HepG2 (cell line): ENCODE results near the gene SERPINF2. TPM values are rescaled to one million over a fixed set of nuclear protein-coding genes. Genes with fewer than 3 reads are reported as not detected.

Source experiments
- ATAC-seq: fragments of 200-7000 bp; cut with Tn5 transposase; 3 replicates; pipeline ENCODE4 v1.9.1; 2020; ENCODE audit warnings: mild to moderate bottlenecking, moderate library complexity
- BruUV-seq: library from RNA; stranded (reverse); fragments of 400-500 nt; replicated peaks from 2 replicates; lab custom pipeline; 2021; lab: Mats Ljungman, UMichigan
- CTCF ChIA-PET: fragments of 300-600 bp; formaldehyde crosslinking; extraction: SDS; loops from one replicate; lab custom pipeline; 2021; ENCODE audit warnings: low total read pairs, inconsistent platforms, low intra/inter-chr PET ratio; lab: Yijun Ruan, JAX
- POLR2A ChIA-PET: fragments of 350-600 bp; sonication (Branson Sonifier 250); formaldehyde crosslinking; loops from one replicate; lab custom pipeline; 2020; ENCODE audit warnings: antibody characterized with exemption, inconsistent platforms; lab: Yijun Ruan, JAX
- DNase-seq: peaks from one replicate; pipeline ENCODE4 v3.0.0-alpha.2; 2015; ENCODE audit warnings: low spot score
- FAIRE-seq: peaks from 3 replicates; lab custom pipeline; 2011; peaks lifted over from hg19 to GRCh38; lab: Jason Lieb, UNC
- H2AFZ ChIP-seq: one replicate; pipeline ENCODE4 v1.6.1; 2011; ENCODE audit warnings: low read length, inconsistent platforms
- H3K27ac ChIP-seq: fragments of 300-600 bp; 3 replicates; pipeline ENCODE4 v1.8.0; 2011; ENCODE audit warnings: mixed run types, mild to moderate bottlenecking, mixed read lengths, low read length, inconsistent platforms; ENCODE audit not compliant: insufficient read depth; ENCODE audit errors: extremely low read length
- H3K27me3 ChIP-seq, 2 experiments: fragments of 200-600 bp in 1 of 2; 2 replicates in 1 of 2; 3 replicates in 1 of 2; pipeline versions ENCODE4 v1.6.0 to v1.8.0; 2011; ENCODE audit warnings: low read length in 2 of 2, mild to moderate bottlenecking in 2 of 2, moderate library complexity in 2 of 2, inconsistent platforms in 1 of 2; ENCODE audit not compliant: insufficient read depth in 2 of 2, control insufficient read depth in 1 of 2
- H3K36me3 ChIP-seq, 2 experiments: fragments of 200-600 bp in 1 of 2; replicated peaks in 1 of 2; 2 replicates in 1 of 2; 3 replicates in 1 of 2; pipeline versions ENCODE4 v1.5.1 to v1.8.0; 2011; ENCODE audit warnings: low read length in 2 of 2, inconsistent platforms in 1 of 2; ENCODE audit not compliant: insufficient read depth in 2 of 2, control insufficient read depth in 1 of 2
- H3K4me1 ChIP-seq: 2 replicates; pipeline ENCODE4 v1.5.1; 2012; ENCODE audit warnings: low read length, inconsistent platforms; ENCODE audit not compliant: insufficient read depth
- H3K4me2 ChIP-seq: 2 replicates; pipeline ENCODE4 v1.6.0; 2011; ENCODE audit warnings: low read depth, low read length, inconsistent platforms
- H3K4me3 ChIP-seq, 3 experiments: fragments of 200-600 bp in 1 of 3; sonication (generic), shearing (Covaris generic) in 1 of 3; replicated peaks in 1 of 3; 2 replicates each; pipeline ENCODE4 v1.5.1; 2011 to 2016; ENCODE audit warnings: low read length in 3 of 3, inconsistent platforms in 2 of 3, low read depth in 2 of 3, mild to moderate bottlenecking in 2 of 3, control low read depth in 1 of 3, mixed read lengths in 1 of 3; ENCODE audit not compliant: insufficient read depth in 1 of 3
- H3K79me2 ChIP-seq: one replicate; pipeline ENCODE4 v1.6.1; 2011; ENCODE audit warnings: low read length, inconsistent platforms; ENCODE audit not compliant: insufficient read depth
- H3K9ac ChIP-seq: 2 replicates; pipeline ENCODE4 v1.6.0; 2011; ENCODE audit warnings: mild to moderate bottlenecking, low read depth, low read length, inconsistent platforms; ENCODE audit not compliant: insufficient read depth
- H3K9me3 ChIP-seq: 2 replicates; pipeline ENCODE4 v1.5.1; 2012; ENCODE audit warnings: mild to moderate bottlenecking, low read length
- H4K20me1 ChIP-seq: 2 replicates; pipeline ENCODE4 v1.6.0; 2011; ENCODE audit warnings: inconsistent platforms, mild to moderate bottlenecking, low read length, moderate library complexity; ENCODE audit not compliant: insufficient read depth
- CBFB ChIP-seq: sonication (generic); formaldehyde crosslinking; IDR thresholded peaks from 2 replicates; pipeline ENCODE4 v1.4.0; 2020; ENCODE audit warnings: missing genetic modification reagents
- CHD2 ChIP-seq: IDR thresholded peaks from 2 replicates; pipeline ENCODE4 v1.6.1; 2011; ENCODE audit warnings: low read depth, low read length, improper control_type of control experiment
- FOXK1 ChIP-seq: sonication (generic); formaldehyde crosslinking; IDR thresholded peaks from 2 replicates; pipeline ENCODE4 v1.4.0; 2020; ENCODE audit warnings: low read depth, missing genetic modification reagents, borderline replicate concordance
- IRF2 ChIP-seq: IDR thresholded peaks from 2 replicates; pipeline ENCODE4 v1.6.1; 2018; ENCODE audit warnings: missing genetic modification reagents, missing compliant biosample characterization
- KLF6 ChIP-seq: IDR thresholded peaks from 2 replicates; pipeline ENCODE4 v1.8.0; 2016; ENCODE audit warnings: missing biosample characterization, missing genetic modification reagents
- POLR2G ChIP-seq: fragments of 200-400 bp; formaldehyde crosslinking; IDR thresholded peaks from 2 replicates; pipeline ENCODE4 v1.6.1; 2018; ENCODE audit warnings: mild to moderate bottlenecking, low read depth, low read length, moderate library complexity
- RAD21 ChIP-seq: fragments of 450-650 bp; formaldehyde crosslinking; IDR thresholded peaks from 2 replicates; pipeline ENCODE4 v1.5.0; 2020; ENCODE audit warnings: mild to moderate bottlenecking
- RBFOX2 ChIP-seq: fragments of 200-400 bp; formaldehyde crosslinking; IDR thresholded peaks from 2 replicates; pipeline ENCODE4 v1.6.1; 2017; ENCODE audit warnings: low read depth, mild to moderate bottlenecking, low read length
- SALL1 ChIP-seq: sonication (generic); formaldehyde crosslinking; IDR thresholded peaks from 2 replicates; pipeline ENCODE4 v1.8.0; 2022; ENCODE audit warnings: mild to moderate bottlenecking, missing genetic modification reagents
- SOX6 ChIP-seq, 2 experiments: fragments of 450-650 bp in 1 of 2; sonication (generic) in 1 of 2; formaldehyde crosslinking in 1 of 2; IDR thresholded peaks; 2 replicates each; pipeline versions ENCODE4 v1.4.0 to v1.6.1; 2017 to 2020; ENCODE audit warnings: antibody characterized with exemption in 1 of 2, mild to moderate bottlenecking in 1 of 2, missing genetic modification reagents in 1 of 2
- ZBTB44 ChIP-seq: sonication (generic); formaldehyde crosslinking; IDR thresholded peaks from 2 replicates; pipeline ENCODE4 v1.4.0; 2020; ENCODE audit warnings: missing genetic modification reagents
- ZFX ChIP-seq: sonication (generic); formaldehyde crosslinking; IDR thresholded peaks from 2 replicates; pipeline ENCODE4 v1.4.0; 2020; ENCODE audit warnings: mild to moderate bottlenecking, low read depth, missing genetic modification reagents, moderate library complexity
- ZNF839 ChIP-seq: sonication (generic); formaldehyde crosslinking; IDR thresholded peaks from 2 replicates; pipeline ENCODE4 v1.4.0; 2020; ENCODE audit warnings: missing genetic modification reagents, mild to moderate bottlenecking, borderline replicate concordance
- WGBS: methylation state at CpG from one replicate; pipeline ENCODE4 v1.1.6; 2017; ENCODE audit warnings: low lambda C conversion rate; 5-methylcytosine and 5-hydroxymethylcytosine counted together
- in situ Hi-C: cut with HindIII; loops from 2 replicates; pipeline ENCODE4 v1.10.0; 2017; ENCODE audit warnings: low pct_unique_long_range_greater_than_20kb; ENCODE audit not compliant: extremely low pct_ligation_motif_present
- intact Hi-C: fragments of 100-400 bp; cut with micrococcal nuclease; formaldehyde crosslinking; loops from one replicate; pipeline ENCODE4 v1.10.0; 2022; ENCODE audit not compliant: unreplicated experiment
- polyA plus RNA-seq, 8 experiments: library from polyadenylated mRNA; depleted of rRNA in 3 of 8; stranded (reverse) in 7 of 8; unstranded in 1 of 8; fragments of >200 nt; fragmentation: Illumina TruSeq in 4 of 8; extraction: Trizol in 4 of 8; gene quantifications; 2 replicates each; pipeline versions ENCODE4 v1.2.1 to v1.2.3, GENCODE V29; 2011 to 2016; ENCODE audit warnings: low read depth in 4 of 8, missing spikeins in 1 of 8, mixed read lengths in 1 of 8; ENCODE audit not compliant: insufficient read depth in 1 of 8
- total RNA-seq, 5 experiments: library from RNA; depleted of rRNA; stranded (reverse); fragments of >200 nt; fragmentation: Illumina TruSeq; extraction: Trizol; gene quantifications; 2 replicates each; pipeline ENCODE4 v1.2.3, GENCODE V29; 2016; ENCODE audit warnings: low read depth in 1 of 5

SERPINF2 gene
- total and polyA plus RNA-seq, 2 of the 13 experiments (the other 11 are each of a cell fraction or from before 2014, with no cell fraction given) = 309 to 548 TPM

- Histone ChIP-seq H3K9me3 (no peaks in the 10 kb centered on the region), H3K36me3 (peaks cover 6 to 19% of the 10 kb centered on the region in 2 experiments), H3K27me3 (peaks cover 0 to 4% of the 10 kb centered on the region in 2 experiments; a peak in 1 of 5 replicates), H3K79me2 (peaks cover 9% of the 10 kb centered on the region), H3K4me1 (peaks cover 31% of the 10 kb centered on the region), H4K20me1 (peaks cover 6% of the 10 kb centered on the region), H3K27ac (no peak overlapping the region), H3K4me2 (peak overlapping the region; percentile 76), H3K9ac (peak overlapping the region; percentile 76; the same call in 1 of the 2 replicates), H2AFZ (no peak overlapping the region), H3K4me3 (peak overlapping the region; percentile 77 to 88 (median 85); a peak in 5 of 6 replicates)
- TF ChIP-seq ZNF839 (CRISPR knock-in tag) = no peak
- 0 out of 2 replicates have a peak, but pooled peaks have one; percentile 2 for TF ChIP-seq ZFX (CRISPR knock-in tag)
- CTCF ChIA-PET = no interaction called here
- FAIRE-seq (no peak), ATAC-seq (peak; percentile 15), DNase-seq (no peak)
- 8% methylated on average over 2 of the region's 16 CpGs for WGBS
- BruUV-seq = no TSS peak
- intact Hi-C loops = no loop called here
- in situ Hi-C loops = loop anchor here (25.0 kb wide), 1 partner anchor 328 kb away; the partner anchor contains the start of genes DPH1, OVCA2 and RTN4RL1
- POLR2A ChIA-PET = interaction anchor here (1.1 to 1.2 kb wide), 2 partner anchors 52 to 54 kb away, joined by 4 to 6 read pairs; partner anchors contain the start of gene SERPINF1
Measured at GRCh38 chr17:1709403-1709951, 33.2 kb upstream of the SERPINF2 start.

- peaks cover 0 to under 1% of the 10 kb centered on the region in 2 experiments; a peak in 2 of 5 replicates for H3K27me3 ChIP-seq
- ChIA-PET POLR2A (interaction anchor here (0.9 to 1.2 kb wide), 3 partner anchors 12 to 61 kb away, joined by 4 read pairs; partner anchors contain the start of genes RILP and SERPINF1), CTCF (interaction anchor here (1.0 kb wide), 1 partner anchor 40 kb away, joined by 3 read pairs; no protein-coding TSS in a partner anchor)
- H4K20me1 ChIP-seq = peaks cover 10% of the 10 kb centered on the region
- H3K4me2 ChIP-seq = peak within 1 kb of the TSS; percentile 76
- peak within 1 kb of the TSS; percentile 24 for H3K27ac ChIP-seq
- no peak for DNase-seq
- intact Hi-C loops (loop anchor here (10.0 kb wide), 1 partner anchor 155 kb away; no protein-coding TSS in a partner anchor), in situ Hi-C loops (loop anchor here (25.0 kb wide), 1 partner anchor 327 kb away; the partner anchor contains the start of genes DPH1, OVCA2 and RTN4RL1)
- FAIRE-seq = no peak
- ATAC-seq = peak; percentile 52
- peak within 1 kb of the TSS; percentile 77 to 88 (median 85) for H3K4me3 ChIP-seq
- H3K9me3 ChIP-seq = no peaks in the 10 kb centered on the region
- BruUV-seq = no TSS peak
- 16% methylated on average over 7 of the region's 83 CpGs for WGBS
- H3K79me2 ChIP-seq = peaks cover 9% of the 10 kb centered on the region
- no peak within 1 kb of the TSS for H2AFZ ChIP-seq
- H3K9ac ChIP-seq = peak within 1 kb of the TSS; percentile 76
- peaks cover 6 to 19% of the 10 kb centered on the region in 2 experiments for H3K36me3 ChIP-seq
- peaks cover 31% of the 10 kb centered on the region for H3K4me1 ChIP-seq
- TF ChIP-seq RBFOX2 (peak; percentile 81), SALL1 (CRISPR knock-in tag) (peak; percentile 51), RAD21 (CRISPR knock-in tag) (peak; percentile 35; the same call in 1 of the 2 replicates), FOXK1 (CRISPR knock-in tag) (no peak), IRF2 (CRISPR knock-in tag) (peak; percentile 20; the same call in 1 of the 2 replicates), SOX6 (IDR thresholded peaks at IDR 0.05) (no peak), SOX6 (CRISPR knock-in tag; IDR thresholded peaks at IDR 0.05) (peak; percentile 32), CHD2 (peak; percentile 38; the same call in 1 of the 2 replicates), CBFB (CRISPR knock-in tag) (peak; percentile 47; the same call in 1 of the 2 replicates), POLR2G (peak; percentile 79), KLF6 (CRISPR knock-in tag) (0 out of 2 replicates have a peak, but pooled peaks have one; percentile 30), ZBTB44 (0 out of 2 replicates have a peak, but pooled peaks have one; percentile 23)
Measured at GRCh38 chr17:1709971-1710806, 32.5 kb upstream of the SERPINF2 start, which contains the start of gene TLCD2. TLCD2 (minus strand) TSS chr17:1710377; CDS start chr17:1710242, 135 bp downstream.
